ENCODE data around the gene HEYL.

The HEYL gene

GRCh38 chr1:39666772-39667171 lies 27.3 kb upstream of the HEYL start:
- no peak for DNase-seq

- DNase-seq: no peak
Observed at GRCh38 chr1:39663559-39663958, 24.1 kb upstream of the HEYL start.

DNA sequence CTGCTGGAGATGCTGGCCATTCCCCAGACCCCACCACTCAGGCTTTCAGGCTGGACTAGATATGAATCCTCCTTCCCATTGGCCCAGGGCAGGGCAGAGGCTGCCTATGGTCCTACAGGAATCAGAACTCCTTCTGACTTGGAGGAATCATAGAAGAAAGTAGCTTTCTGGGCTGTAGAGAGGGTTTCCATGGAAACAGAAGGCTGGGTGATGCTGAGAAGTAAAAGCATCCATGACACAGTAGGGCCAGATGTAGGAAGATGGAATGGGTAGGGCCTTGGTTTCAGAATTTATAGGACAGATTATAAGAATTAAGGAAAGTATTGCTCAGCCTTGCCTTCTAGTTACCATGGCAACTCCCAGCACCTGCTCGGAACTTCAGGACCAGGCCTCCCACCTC lies 23.4 kb upstream of the HEYL start:
- DNase-seq: no peak

DNA sequence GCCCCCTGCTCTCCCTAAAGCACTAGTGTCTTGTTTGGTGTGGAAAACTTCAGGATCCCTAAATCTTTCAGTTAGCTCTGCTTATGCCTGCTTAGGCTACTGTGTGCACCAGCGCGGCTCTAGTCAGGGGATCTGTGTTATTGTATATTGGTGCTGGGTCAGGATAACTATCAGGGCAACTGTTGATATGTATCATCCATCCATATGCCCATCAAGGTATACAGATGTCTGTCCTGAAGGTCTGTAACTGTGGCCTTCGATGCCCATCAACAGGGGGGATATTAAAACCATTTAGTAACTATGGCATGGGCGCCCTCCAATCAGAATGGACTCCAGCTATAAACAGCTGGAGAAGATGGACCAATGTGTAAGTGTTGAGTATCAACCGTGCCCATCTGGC lies 20.1 kb upstream of the HEYL start:
- DNase-seq: no peak

DNA sequence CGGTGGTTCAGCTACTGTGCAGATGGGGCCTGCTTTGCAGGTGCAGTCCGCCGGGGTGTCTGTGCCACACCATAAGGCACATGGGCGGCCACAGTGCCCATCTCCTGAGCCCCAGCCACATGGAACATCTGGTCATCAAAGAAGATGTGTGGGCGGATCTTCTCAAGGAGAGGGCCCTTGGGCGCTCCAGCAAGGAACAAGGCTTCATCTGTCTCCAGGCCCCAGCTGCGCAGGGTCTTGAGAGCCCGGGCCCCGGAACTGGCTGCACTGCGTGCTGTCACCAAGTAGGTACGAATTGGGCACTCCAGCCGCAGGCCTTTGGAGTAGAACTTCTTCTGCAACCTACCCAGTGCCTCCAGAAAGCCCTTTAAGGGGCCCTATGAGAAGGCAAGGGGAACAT lies 19.7 kb upstream of the HEYL start:
- DNase-seq: no peak

- DNase-seq: peak in 33 of 56 donors; percentile 5 to 70 (median 24)
Observed at GRCh38 chr1:39657923-39658485, 18.6 kb upstream of the HEYL start.

DNA sequence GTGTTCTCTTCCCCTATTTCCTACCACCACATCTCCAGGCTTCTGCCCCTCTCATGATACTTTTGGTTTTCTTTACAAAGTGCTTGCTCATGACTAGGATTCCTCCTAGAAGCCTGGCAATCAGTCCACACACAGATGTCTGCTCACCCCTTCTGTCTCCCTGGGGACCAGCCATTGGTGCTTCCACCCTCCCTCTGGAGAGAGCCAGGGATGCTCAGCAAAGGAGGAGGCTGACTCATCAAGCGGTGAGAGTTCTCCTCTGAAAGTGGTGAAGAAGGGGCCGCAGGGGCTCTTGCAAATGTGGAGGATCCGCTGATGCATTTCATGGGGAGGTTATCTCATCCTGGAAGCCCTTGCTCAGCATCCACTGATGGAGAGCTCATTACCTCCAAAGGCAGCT lies 18.0 kb upstream of the HEYL start:
- DNase-seq: peak in 2 of 56 donors; percentile 6 to 51

GRCh38 chr1:39656391-39656790 lies 16.9 kb upstream of the HEYL start:
- no peak for DNase-seq

DNA sequence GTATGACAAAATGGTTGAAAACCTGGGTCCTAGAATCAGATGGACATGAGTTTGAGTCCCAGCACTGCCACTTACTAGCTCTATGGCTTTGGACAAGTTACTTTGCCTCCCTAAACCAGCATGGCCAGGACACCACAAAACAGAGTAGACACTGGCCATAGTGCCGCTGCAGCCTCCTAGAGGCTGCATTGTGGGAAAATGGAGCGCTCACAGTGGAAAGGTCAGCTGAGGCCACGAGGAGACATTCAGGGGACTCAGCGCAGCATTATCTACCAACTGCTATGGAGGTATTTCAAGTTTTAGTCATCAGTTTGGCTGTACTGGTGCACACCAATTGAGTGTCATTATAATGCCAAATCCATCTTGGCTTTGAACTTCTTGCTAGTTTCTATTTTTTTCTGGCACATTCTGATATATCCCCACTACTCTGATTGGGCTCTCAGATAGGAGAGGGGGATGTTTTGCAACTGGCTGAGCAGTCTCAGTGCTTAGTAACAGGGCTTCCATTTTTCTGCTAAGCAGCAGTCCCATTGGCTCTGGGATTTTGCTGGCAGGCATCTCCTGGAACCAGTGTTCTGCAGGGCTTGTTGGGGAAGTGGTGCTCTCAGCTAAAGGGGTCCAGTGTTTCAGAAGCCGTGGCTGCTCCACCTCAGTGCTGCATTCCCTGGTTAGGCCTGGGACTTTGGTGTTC lies 16.3 kb upstream of the HEYL start:
- peak in 5 of 56 donors; percentile 6 to 38 (median 10) for DNase-seq

- DNase-seq: no peak
Observed at GRCh38 chr1:39654291-39654690, 14.8 kb upstream of the HEYL start.

GRCh38 chr1:39653546-39654031 lies 14.1 kb upstream of the HEYL start:
- peak in 53 of 56 donors; percentile 12 to 87 (median 63) for DNase-seq

DNA sequence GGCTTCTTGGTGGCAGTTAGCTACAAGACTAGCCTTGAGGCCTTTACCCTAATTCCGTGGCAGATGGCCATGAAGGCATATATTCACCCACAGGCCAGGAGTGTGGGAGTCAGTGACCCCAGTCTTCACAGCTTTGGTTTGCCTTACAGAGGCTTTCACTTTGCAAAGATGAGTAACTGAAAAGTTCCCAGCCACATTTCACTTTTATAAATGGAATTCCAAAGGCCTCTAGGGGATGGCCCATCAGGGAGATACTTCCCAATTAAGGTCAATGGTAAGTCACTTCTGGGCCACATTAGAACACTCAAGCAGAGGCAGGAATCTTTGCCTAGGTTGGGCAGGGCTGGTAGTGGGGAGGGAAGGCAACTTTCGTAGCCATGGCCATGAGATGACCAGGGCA lies 13.1 kb upstream of the HEYL start:
- DNase-seq: no peak

- DNase-seq: no peak
Observed at GRCh38 chr1:39652105-39652504, 12.7 kb upstream of the HEYL start.

DNA sequence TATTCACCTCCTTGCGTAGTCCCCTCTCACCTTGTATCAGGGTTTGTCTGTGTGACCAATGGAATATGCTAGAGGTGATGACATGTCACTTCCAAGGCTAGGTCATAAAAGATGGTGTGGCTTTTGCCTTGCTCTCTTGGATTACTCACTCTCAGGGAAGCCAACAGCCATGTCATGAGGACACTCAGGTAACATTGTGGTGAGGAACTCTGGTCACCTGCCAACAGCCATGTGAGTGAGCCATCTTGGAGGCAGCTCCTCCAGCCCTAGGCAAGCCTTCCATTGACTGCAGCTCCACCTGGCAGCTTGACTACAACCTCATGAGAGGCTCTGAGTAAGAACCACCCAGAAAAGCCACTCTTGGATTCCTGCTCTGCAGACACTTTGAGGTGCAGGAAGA lies 11.0 kb upstream of the HEYL start:
- DNase-seq: no peak

DNA sequence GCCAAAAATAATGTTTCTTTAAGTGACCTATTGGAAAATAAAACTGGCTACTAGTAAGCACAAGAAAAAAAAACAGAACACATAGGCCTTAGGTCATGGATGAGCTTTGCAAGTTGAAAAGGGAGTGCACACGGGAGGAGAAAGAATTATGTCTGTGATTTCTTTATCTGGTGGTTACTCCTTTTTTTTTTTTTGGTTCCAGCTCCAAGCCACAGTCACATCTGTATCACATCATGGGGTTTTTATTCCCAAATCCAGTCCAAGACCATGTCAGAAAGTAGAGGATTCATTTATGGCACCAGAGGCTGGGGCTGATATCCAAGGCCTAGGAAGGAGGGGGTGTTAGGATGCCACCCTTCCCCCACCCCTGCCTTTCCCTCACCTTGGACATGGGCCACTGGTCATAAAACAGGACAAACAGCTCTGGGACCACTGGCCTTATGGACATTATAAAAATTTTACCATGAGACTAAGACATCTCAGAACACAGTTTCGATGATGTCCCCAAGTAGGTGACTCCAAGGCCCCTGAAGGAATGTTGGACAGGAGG lies 10.3 kb upstream of the HEYL start:
- no peak for DNase-seq

DNA sequence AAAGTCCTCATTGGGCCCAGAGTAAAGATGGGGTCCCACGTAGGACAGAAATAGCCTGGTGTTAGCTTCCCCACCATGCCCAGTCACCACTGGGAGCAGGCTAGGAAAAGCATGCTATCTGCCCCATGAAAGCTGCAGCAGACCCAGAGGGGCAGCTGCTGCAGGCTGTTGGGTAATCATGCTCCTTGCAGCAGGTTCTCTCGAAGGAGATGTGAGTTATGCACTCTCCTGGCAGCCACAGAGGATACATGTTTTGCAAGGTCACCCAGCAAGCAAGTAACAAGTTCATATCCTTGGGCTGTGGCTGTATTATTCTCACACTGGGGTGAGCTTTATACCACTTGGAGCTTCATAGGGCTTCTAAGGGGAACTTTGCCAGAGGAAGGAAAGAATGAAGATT lies 9.1 kb upstream of the HEYL start:
- DNase-seq: no peak

DNA sequence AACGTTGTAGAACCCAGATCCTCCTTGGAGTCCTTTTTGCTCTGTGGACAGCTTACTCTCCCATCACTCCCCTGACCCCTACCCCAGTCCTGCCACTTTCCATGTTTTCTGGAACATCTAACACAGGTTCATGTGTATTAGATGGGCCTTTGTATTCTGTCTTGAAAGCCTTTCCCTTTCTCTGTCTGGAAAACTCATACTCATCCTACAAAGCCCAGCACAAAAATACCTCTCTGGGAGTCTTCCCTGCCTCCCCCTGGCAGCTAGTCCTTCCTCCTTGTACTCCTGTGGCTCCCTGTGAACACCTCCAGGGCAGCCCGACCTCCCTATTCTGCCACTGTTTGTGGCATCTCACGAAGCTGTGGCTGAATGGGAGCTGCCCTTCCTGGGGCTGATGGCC lies 7.8 kb upstream of the HEYL start:
- DNase-seq: no peak

DNA sequence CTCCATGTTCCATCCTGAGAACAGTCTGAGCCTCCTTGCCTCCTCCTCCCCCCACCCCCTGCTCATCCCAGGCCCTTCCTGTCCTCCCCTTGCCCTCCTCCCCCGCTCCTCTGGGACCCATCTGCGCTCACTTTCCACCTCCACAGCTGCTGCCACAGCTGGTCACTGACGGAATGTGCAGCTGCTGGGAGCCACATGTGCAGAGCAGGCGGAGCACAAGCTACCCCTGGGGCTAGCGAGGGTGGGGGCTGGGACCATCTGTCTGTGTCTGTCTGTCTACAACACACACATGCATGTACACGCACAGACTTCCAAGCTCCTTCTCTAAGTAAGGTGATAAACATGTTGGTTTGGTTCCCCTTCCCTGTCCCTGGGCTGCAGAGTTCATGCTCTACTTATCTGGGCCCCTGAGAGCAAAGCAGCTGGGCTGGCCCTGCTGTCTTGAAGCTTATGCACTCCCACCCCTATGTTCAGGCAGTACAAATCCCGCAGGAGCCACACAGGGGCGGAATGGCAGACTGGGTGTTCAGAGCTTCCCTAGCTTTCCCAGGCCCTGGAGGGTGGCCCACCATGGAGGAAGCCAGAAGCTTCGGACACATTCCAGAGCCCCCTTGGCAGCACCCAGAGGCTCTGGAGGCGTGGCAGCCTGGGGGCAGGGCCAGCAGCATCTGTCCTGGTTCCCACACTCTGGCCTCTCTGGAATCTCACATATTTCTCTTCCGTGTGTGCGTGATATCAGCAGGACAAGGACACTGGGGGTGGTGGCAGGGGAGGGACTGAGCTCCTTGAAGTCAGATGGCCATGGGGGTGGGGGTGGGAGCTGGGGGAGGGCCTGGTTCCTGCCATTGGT lies 7.0 kb upstream of the HEYL start:
- DNase-seq: no peak

DNA sequence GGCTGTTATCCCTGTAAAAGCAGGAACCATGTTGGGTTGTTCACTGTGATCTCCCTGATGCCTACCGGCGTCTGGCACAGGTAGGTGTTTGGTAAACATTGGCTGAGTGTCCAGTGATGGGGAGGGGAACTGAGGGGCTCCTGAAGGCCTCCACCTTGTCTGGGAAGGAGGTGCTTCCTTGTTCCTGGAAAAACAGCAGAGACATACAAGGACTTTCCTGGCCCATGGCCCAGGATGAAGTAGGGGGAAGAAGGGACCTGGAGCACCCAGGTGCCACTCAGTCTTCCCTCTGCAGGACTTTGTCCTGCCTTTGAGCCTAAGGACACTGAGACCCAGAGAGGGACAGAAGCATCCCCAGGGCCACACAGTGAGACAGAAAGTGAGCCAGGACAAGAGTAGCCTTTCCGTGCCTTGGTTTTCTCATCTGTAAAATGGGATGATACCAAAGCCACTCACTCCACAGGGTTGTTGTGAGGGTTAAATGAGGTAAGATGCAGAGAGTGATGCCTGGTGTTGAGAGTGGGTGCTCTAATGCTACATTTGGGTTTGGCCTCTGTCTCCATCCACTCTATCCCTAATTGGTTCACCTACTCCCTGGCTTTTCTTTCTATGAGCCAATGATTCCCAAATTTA lies 6.1 kb upstream of the HEYL start:
- DNase-seq: no peak

DNA sequence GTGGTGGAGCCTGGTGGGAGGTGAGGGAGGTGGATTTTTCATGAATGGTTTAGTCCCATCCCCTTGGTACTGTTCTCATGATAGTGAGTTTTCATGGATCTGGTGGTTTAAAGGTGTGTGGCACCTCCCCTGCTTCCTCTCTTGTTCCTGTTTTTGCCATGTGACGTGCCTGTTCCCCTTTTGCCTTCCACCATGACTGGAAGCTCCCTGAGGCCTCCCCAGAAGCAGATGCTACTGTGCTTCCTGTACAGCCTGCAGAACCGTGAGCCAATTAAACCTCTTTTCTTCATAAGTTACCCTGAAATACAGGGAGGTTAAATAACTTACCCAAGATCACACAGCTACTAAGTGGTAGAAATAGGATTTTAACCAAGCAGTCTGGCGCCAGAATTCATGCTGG lies 4.3 kb upstream of the HEYL start:
- no peak for DNase-seq

GRCh38 chr1:39642796-39643195 lies 3.4 kb upstream of the HEYL start:
- DNase-seq: no peak

- no peak for DNase-seq
Observed at GRCh38 chr1:39640861-39641260, 1.4 kb upstream of the HEYL start.

Measured in nucleus accumbens (tissue), 56 donors.